IPS-18c (cell line): ENCODE results near the gene C20orf202.

ENCODE experiments used
- H3K4me3 ChIP-seq: 2 replicates; pipeline ENCODE4 v1.7.0; 2013; ENCODE audit warnings: low read depth, mild to moderate bottlenecking, low read length, moderate library complexity; ENCODE audit not compliant: insufficient read depth
- H3K9me3 ChIP-seq: one replicate; pipeline ENCODE4 v1.6.1; 2013; ENCODE audit warnings: mild to moderate bottlenecking, low read length, moderate library complexity; ENCODE audit not compliant: control insufficient read depth, insufficient read depth

The C20orf202 gene

GRCh38 chr20:1202762-1203504, at the start of gene C20orf202:
TSS of gene C20orf202 (plus strand) at chr20:1203454. CDS start at chr20:1203586, 132 bp downstream.
- Histone ChIP-seq H3K9me3 (no peaks in the 10 kb centered on the region), H3K4me3 (no peak within 1 kb of the TSS)

GRCh38 chr20:1154226-1154625, 49.0 kb upstream of the C20orf202 start:
- Histone ChIP-seq H3K9me3 (no peaks in the 10 kb centered on the region), H3K4me3 (no peak overlapping the region)

GRCh38 chr20:1154691-1155090, 48.6 kb upstream of the C20orf202 start:
- H3K4me3 ChIP-seq: no peak overlapping the region
- H3K9me3 ChIP-seq: no peaks in the 10 kb centered on the region

- Histone ChIP-seq H3K4me3 (no peak overlapping the region), H3K9me3 (no peaks in the 10 kb centered on the region)
These were observed 47.9 kb upstream of the C20orf202 start for GRCh38 chr20:1155342-1155741.

- H3K9me3 ChIP-seq: no peaks in the 10 kb centered on the region
- no peak overlapping the region for H3K4me3 ChIP-seq
These were observed 42.8 kb upstream of the C20orf202 start for GRCh38 chr20:1160496-1160895.

- no peaks in the 10 kb centered on the region for H3K9me3 ChIP-seq
- H3K4me3 ChIP-seq: no peak overlapping the region
These were observed 42.3 kb upstream of the C20orf202 start for GRCh38 chr20:1160991-1161390.

- no peaks in the 10 kb centered on the region for H3K9me3 ChIP-seq
- H3K4me3 ChIP-seq: no peak overlapping the region
These were observed 40.1 kb upstream of the C20orf202 start for GRCh38 chr20:1163105-1163504.

GRCh38 chr20:1163653-1164052, 39.6 kb upstream of the C20orf202 start:
- Histone ChIP-seq H3K4me3 (no peak overlapping the region), H3K9me3 (no peaks in the 10 kb centered on the region)

- Histone ChIP-seq H3K9me3 (no peaks in the 10 kb centered on the region), H3K4me3 (no peak overlapping the region)
These were observed 38.4 kb upstream of the C20orf202 start for GRCh38 chr20:1164871-1165270.

GRCh38 chr20:1165521-1165920, 37.7 kb upstream of the C20orf202 start:
- Histone ChIP-seq H3K9me3 (no peaks in the 10 kb centered on the region), H3K4me3 (no peak overlapping the region)

- no peak overlapping the region for H3K4me3 ChIP-seq
- H3K9me3 ChIP-seq: no peaks in the 10 kb centered on the region
These were observed 37.3 kb upstream of the C20orf202 start for GRCh38 chr20:1165941-1166340.

- Histone ChIP-seq H3K9me3 (no peaks in the 10 kb centered on the region), H3K4me3 (no peak overlapping the region)
These were observed 36.1 kb upstream of the C20orf202 start for GRCh38 chr20:1166948-1167720.

- no peaks in the 10 kb centered on the region for H3K9me3 ChIP-seq
These were observed 34.0 kb upstream of the C20orf202 start for GRCh38 chr20:1169224-1169623.

GRCh38 chr20:1171461-1172093, 31.7 kb upstream of the C20orf202 start:
- H3K9me3 ChIP-seq: no peaks in the 10 kb centered on the region
- no peak overlapping the region for H3K4me3 ChIP-seq

More at GRCh38 chr20:1169224-1169623, 34.0 kb upstream of the C20orf202 start:
- H3K4me3 ChIP-seq: no peak overlapping the region

- Histone ChIP-seq H3K4me3 (no peak overlapping the region), H3K9me3 (no peaks in the 10 kb centered on the region)
These were observed 29.6 kb upstream of the C20orf202 start for GRCh38 chr20:1173698-1174097.

GRCh38 chr20:1174787-1175186, 28.5 kb upstream of the C20orf202 start:
- H3K4me3 ChIP-seq: no peak overlapping the region
- no peaks in the 10 kb centered on the region for H3K9me3 ChIP-seq

GRCh38 chr20:1177680-1178079, 25.6 kb upstream of the C20orf202 start:
- Histone ChIP-seq H3K4me3 (no peak overlapping the region), H3K9me3 (no peaks in the 10 kb centered on the region)

- H3K9me3 ChIP-seq: no peaks in the 10 kb centered on the region
- no peak overlapping the region for H3K4me3 ChIP-seq
These were observed 25.2 kb upstream of the C20orf202 start for GRCh38 chr20:1178103-1178502.
